Mucosa of rectum (tissue), 2 donors: ENCODE results near the gene RALGAPA1.

Experiments used
- H3K27ac ChIP-seq, 2 donors: one replicate each; pipeline ENCODE4 v1.7.0; 2013; ENCODE audit warnings: inconsistent platforms in 2 of 2, low read depth in 2 of 2, low read length in 2 of 2
- H3K27me3 ChIP-seq, 2 donors: one replicate each; pipeline ENCODE4 v1.7.0; 2013; ENCODE audit warnings: low read length in 2 of 2; ENCODE audit not compliant: control insufficient read depth in 2 of 2, insufficient read depth in 2 of 2
- H3K36me3 ChIP-seq, 2 donors: one replicate each; pipeline ENCODE4 v1.7.0; 2013; ENCODE audit warnings: low read length in 2 of 2; ENCODE audit not compliant: control insufficient read depth in 2 of 2, insufficient read depth in 2 of 2
- H3K4me1 ChIP-seq, 2 donors: one replicate each; pipeline ENCODE4 v1.7.0; 2013; ENCODE audit warnings: low read length in 2 of 2, mild to moderate bottlenecking in 1 of 2; ENCODE audit not compliant: control insufficient read depth in 2 of 2, insufficient read depth in 2 of 2
- H3K4me3 ChIP-seq, 2 donors: one replicate each; pipeline ENCODE4 v1.7.0; 2013; ENCODE audit warnings: low read length in 2 of 2
- H3K9ac ChIP-seq, 2 donors: one replicate each; pipeline ENCODE4 v1.7.0; 2013; ENCODE audit warnings: low read length in 2 of 2, low read depth in 1 of 2, mild to moderate bottlenecking in 1 of 2
- H3K9me3 ChIP-seq, 2 donors: one replicate each; pipeline ENCODE4 v1.7.0; 2013; ENCODE audit warnings: low read length in 2 of 2; ENCODE audit not compliant: control insufficient read depth in 2 of 2
- donor health status: healthy.
- donor health status: Normal muscosa, but diverticular disease.

RALGAPA1 gene

DNA sequence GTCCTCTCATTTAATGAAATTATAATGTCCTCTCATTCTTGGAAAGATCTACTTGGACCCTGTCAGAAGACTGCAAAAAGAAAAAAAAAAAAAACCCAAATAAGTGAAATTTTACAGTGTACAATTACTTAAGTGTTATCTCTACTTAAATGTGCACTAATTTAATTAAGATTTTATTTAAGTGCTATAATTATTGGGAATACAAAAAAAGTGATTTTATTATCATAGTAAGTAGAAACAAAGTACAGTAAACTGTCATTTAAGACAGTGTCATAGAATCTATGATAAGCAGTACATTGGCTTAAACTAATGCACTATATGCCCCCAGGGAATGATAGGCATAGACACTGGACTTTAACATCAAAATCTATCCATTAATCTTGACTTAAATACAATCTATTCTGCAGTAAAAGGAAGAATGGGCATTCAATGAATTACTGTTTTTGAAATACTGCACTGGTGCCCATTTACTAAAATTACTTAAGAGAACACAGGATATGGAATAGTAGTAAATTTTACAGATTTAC, 251.8 kb downstream of the RALGAPA1 start:
- Histone ChIP-seq H3K4me3 (no peak overlapping the region), H3K9ac (no peak overlapping the region), H3K9me3 (no peaks in the 10 kb centered on the region), H3K27ac (no peak overlapping the region), H3K36me3 (peaks cover 0 to 8% of the 10 kb centered on the region in 2 donors), H3K4me1 (no peaks in the 10 kb centered on the region), H3K27me3 (no peaks in the 10 kb centered on the region)

DNA sequence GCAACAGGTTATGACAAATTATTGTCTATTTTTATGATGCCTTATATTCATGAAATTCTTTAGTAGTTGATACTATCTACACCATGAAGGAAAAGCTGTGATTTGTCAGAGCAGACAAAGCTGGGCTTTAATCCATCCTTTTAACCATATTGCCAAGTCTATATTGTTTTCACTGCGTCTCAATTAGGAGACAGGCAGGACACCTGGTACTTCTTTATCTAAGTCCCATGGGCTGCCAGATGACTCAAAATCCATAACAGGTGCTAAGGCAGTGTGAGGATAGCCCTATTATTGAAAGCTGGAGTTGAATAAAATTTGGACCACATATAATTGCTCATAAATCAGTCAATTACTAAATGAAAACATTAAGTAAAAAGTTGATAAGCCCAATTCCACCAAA, 252.5 kb downstream of the RALGAPA1 start:
- Histone ChIP-seq H3K36me3 (peaks cover 0 to 8% of the 10 kb centered on the region in 2 donors), H3K4me3 (no peak overlapping the region), H3K9me3 (no peaks in the 10 kb centered on the region), H3K27me3 (no peaks in the 10 kb centered on the region), H3K27ac (no peak overlapping the region), H3K4me1 (no peaks in the 10 kb centered on the region), H3K9ac (no peak overlapping the region)

DNA sequence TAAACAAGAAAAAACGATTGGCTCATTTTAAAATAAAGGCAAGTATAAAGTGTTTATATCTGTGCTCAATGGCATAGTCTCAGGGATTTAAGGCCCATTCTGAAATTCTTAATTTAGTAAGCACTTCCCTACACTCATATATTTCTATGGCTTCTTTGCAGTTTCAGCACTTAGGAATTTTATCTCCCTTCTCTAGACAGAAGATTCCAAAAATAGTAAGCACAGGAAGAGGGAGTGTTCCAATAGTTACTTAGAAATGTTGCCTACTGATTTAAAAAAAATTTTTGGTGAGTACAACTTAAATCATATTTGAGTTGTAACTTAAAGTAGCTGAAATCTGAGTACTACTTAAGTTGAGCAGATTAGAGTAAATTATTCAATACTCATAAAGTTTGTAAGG, 255.3 kb downstream of the RALGAPA1 start:
- no peaks in the 10 kb centered on the region for H3K27me3 ChIP-seq
- no peaks in the 10 kb centered on the region for H3K9me3 ChIP-seq
- peaks cover 0 to 3% of the 10 kb centered on the region in 2 donors for H3K36me3 ChIP-seq
- H3K27ac ChIP-seq, result no peak overlapping the region
- H3K4me3 ChIP-seq, result no peak overlapping the region
- no peaks in the 10 kb centered on the region for H3K4me1 ChIP-seq
- H3K9ac ChIP-seq, result no peak overlapping the region

DNA sequence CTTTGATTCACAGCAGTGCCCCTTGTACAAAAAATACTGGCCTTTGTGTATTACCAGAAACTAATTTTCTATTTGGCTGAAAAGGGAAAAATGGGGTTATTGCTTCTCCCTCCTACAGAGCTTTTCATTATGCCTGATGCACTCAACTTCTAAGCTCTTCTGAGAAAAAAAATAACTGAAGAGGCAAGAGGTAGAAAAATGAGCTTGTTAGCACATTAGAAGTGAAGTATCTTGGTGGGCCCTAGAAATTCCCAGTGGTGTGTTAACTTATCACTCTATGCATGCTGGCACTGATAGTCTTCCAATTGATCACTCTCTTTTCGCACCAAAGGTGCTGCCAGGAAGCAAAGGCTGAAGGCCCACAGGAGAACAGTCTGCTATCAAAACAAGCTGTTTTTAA, 258.0 kb downstream of the RALGAPA1 start:
- Histone ChIP-seq H3K27ac (no peak overlapping the region), H3K4me3 (no peak overlapping the region), H3K9ac (no peak overlapping the region), H3K36me3 (peaks cover 0 to 3% of the 10 kb centered on the region in 2 donors), H3K9me3 (no peaks in the 10 kb centered on the region), H3K27me3 (no peaks in the 10 kb centered on the region), H3K4me1 (no peaks in the 10 kb centered on the region)

DNA sequence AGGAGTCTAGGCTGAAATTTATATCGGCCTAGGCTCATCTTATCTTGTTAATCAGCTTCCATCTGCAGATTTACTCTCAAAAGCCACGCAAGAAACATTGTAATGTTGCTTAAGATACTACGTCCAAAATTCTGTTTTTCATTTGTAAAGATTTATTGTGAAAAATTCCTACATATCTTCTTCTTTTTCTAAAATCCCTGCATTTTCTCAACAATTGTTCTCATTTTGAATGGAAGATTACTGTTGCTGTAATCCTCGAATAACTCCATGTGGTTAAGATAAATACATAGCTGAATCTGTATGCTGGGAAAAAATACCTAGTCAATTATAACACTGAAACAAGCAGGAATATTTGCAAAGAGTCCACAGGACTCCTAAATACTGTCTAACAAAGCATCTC, 259.5 kb downstream of the RALGAPA1 start:
- Histone ChIP-seq H3K9ac (no peak overlapping the region), H3K27ac (no peak overlapping the region), H3K4me1 (no peaks in the 10 kb centered on the region)

DNA sequence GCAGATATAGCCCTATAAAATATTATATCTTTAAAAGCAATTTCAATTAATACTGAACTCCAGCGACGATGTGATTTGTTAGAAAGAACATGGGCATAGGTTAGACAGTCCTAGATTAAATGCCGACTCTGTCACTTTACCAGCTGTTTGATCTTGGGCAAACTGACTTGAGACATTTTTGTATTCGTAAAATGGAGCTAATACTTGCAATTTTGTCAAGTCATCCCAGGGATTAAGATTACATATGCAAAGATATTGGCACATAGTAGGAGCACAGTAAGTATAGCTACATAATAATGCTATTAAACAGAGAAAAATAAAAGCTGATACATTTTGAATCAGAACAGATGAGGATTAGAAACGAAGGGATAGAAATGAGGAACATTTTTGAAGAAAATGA, 266.1 kb downstream of the RALGAPA1 start:
- Histone ChIP-seq H3K27me3 (no peaks in the 10 kb centered on the region), H3K9me3 (no peaks in the 10 kb centered on the region), H3K27ac (no peak overlapping the region), H3K36me3 (peaks cover 4 to 6% of the 10 kb centered on the region in 2 donors), H3K9ac (no peak overlapping the region), H3K4me3 (no peak overlapping the region), H3K4me1 (no peaks in the 10 kb centered on the region)

More for the DNA sequence above, 259.5 kb downstream of the RALGAPA1 start:
- Histone ChIP-seq H3K27me3 (no peaks in the 10 kb centered on the region), H3K36me3 (no peaks in the 10 kb centered on the region), H3K9me3 (no peaks in the 10 kb centered on the region), H3K4me3 (no peak overlapping the region)

DNA sequence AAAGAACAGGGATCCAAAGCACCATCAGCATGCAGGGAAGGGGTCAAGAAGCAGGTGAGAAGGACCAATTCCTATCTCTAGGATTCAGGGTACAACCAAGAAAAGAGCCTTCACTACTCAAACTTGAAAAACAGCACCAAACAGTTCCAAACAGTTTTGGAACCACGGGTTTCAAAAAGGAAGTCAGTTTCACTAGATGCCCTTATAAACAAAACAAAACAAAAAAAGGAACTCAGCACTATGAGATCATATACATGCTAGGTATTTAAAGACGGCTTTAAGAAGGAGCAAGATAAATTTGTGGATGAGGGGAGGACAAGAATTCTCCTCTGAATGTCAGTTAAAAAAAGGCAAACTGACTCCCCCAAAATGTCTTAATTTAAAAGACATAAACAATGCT, 269.1 kb downstream of the RALGAPA1 start:
- Histone ChIP-seq H3K4me1 (peaks cover 2 to 7% of the 10 kb centered on the region in 2 donors), H3K4me3 (no peak overlapping the region), H3K9ac (no peak overlapping the region), H3K36me3 (peaks cover 4 to 6% of the 10 kb centered on the region in 2 donors), H3K27me3 (peaks cover 7 to 8% of the 10 kb centered on the region in 2 donors), H3K27ac (no peak overlapping the region), H3K9me3 (no peaks in the 10 kb centered on the region)

DNA sequence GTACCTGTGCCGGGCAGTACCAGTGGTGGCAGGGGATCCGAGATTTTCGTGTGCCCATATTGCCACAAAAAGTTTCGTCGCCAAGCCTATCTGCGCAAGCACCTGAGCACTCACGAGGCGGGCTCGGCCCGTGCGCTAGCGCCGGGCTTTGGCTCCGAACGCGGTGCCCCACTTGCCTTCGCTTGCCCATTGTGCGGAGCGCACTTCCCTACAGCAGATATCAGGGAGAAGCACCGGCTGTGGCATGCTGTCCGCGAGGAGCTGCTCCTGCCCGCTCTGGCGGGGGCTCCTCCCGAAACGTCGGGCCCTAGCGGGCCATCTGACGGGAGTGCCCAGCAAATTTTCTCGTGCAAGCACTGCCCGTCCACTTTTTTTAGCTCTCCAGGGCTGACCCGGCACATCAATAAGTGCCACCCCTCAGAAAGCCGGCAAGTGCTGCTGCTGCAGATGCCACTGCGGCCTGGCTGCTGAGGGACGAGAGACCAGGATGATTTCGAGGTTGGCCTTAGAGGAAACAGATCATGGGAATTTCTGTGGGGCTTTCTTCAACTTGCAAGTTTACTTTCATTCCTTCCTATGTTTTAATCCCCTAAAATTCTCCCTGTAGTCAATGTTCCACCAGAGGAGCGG, 273.5 kb downstream of the RALGAPA1 start:
- no peaks in the 10 kb centered on the region for H3K9me3 ChIP-seq
- peaks cover 29% of the 10 kb centered on the region in 2 donors for H3K27me3 ChIP-seq
- no peak overlapping the region for H3K9ac ChIP-seq
- peak overlapping the region in 1 of 2 donors; percentile 31 for H3K4me3 ChIP-seq
- peaks cover 0 to 6% of the 10 kb centered on the region in 2 donors for H3K36me3 ChIP-seq
- peaks cover 13 to 15% of the 10 kb centered on the region in 2 donors for H3K4me1 ChIP-seq
- H3K27ac ChIP-seq, result no peak overlapping the region

DNA sequence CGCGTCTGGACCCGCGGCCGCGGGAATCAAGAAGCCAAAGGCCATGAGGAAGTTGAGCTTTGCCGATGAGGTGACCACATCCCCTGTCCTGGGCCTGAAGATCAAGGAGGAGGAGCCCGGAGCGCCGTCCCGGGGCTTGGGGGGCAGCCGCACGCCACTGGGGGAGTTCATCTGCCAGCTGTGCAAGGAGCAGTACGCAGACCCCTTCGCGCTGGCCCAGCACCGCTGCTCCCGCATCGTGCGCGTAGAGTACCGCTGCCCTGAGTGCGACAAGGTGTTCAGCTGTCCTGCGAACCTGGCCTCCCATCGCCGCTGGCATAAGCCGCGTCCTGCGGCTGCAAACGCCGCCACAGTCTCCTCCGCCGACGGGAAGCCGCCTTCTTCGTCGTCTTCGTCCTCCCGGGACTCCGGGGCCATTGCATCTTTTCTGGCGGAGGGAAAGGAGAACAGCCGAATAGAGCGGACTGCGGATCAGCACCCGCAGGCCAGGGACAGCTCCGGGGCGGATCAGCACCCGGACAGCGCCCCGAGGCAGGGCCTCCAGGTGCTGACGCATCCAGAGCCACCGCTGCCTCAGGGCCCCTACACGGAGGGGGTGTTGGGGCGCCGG, 274.1 kb downstream of the RALGAPA1 start:
- Histone ChIP-seq H3K27ac (no peak overlapping the region), H3K4me1 (peaks cover 13 to 15% of the 10 kb centered on the region in 2 donors), H3K4me3 (peak overlapping the region in 1 of 2 donors; percentile 31), H3K36me3 (peaks cover 0 to 6% of the 10 kb centered on the region in 2 donors), H3K9ac (no peak overlapping the region), H3K9me3 (no peaks in the 10 kb centered on the region), H3K27me3 (peaks cover 29 to 31% of the 10 kb centered on the region in 2 donors)

DNA sequence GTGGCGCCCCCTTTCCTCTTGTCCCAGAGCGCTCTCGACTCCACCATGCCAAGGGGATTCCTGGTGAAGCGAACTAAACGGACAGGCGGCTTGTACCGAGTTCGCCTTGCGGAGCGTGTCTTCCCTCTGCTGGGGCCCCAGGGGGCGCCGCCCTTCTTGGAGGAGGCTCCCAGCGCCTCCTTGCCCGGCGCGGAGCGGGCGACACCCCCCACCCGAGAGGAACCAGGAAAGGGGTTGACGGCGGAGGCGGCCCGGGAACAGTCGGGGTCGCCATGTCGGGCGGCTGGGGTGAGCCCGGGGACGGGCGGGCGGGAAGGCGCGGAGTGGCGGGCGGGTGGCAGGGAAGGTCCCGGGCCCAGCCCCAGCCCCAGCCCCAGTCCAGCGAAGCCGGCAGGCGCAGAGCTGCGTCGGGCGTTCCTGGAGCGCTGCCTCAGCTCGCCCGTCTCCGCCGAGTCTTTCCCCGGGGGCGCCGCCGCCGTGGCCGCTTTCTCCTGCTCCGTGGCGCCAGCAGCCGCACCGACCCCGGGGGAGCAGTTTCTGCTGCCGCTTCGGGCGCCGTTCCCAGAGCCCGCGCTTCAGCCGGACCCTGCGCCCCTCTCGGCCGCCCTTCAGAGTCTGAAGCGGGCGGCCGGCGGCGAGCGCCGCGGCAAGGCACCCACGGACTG, 274.8 kb downstream of the RALGAPA1 start:
- H3K9me3 ChIP-seq, result no peaks in the 10 kb centered on the region
- H3K4me3 ChIP-seq, result peak overlapping the region; percentile 47 to 65
- no peaks in the 10 kb centered on the region for H3K36me3 ChIP-seq
- no peak overlapping the region for H3K9ac ChIP-seq
- H3K4me1 ChIP-seq, result peaks cover 13 to 15% of the 10 kb centered on the region in 2 donors
- H3K27me3 ChIP-seq, result peaks cover 31% of the 10 kb centered on the region in 2 donors
- no peak overlapping the region for H3K27ac ChIP-seq
